Measurements from ENCODE around the gene TAF8.

The TAF8 gene

GRCh38 chr6:42090819-42091717 is 40.7 kb downstream of the TAF8 start:
- DNase-seq (ENCODE audit: extremely low spot score), result no peak
- no peak for TF ChIP-seq HDGF (IDR thresholded peaks at IDR 0.05; ENCODE audit: borderline replicate concordance)
- no peak for TF ChIP-seq SP1 (IDR thresholded peaks at IDR 0.05)
- no peak for TF ChIP-seq ZNF384 (IDR thresholded peaks at IDR 0.05)
- no peak for TF ChIP-seq TARDBP (IDR thresholded peaks at IDR 0.05)
- no peak for TF ChIP-seq FOXM1 (IDR thresholded peaks at IDR 0.05; ENCODE audit: borderline replicate concordance)
- POLR2A ChIA-PET, result no interaction called here
- CTCF ChIA-PET, result no interaction called here

GRCh38 chr6:42091718-42092023 is 41.3 kb downstream of the TAF8 start:
- ChIA-PET POLR2A (no interaction called here), CTCF (interaction anchor here (0.6 kb wide), 1 partner anchor 72 kb away, joined by 11 read pairs; no protein-coding TSS in a partner anchor)
- TF ChIP-seq HDGF (IDR thresholded peaks at IDR 0.05; ENCODE audit: borderline replicate concordance) (no peak), CTBP1 (IDR thresholded peaks at IDR 0.05; ENCODE audit: borderline replicate concordance) (no peak), FOXA1 (IDR thresholded peaks at IDR 0.05) (no peak)
- DNase-seq (ENCODE audit: extremely low spot score), result no peak

GRCh38 chr6:42093582-42094329 is 43.4 kb downstream of the TAF8 start:
- POLR2A ChIA-PET, result no interaction called here
- CTCF ChIA-PET, result interaction anchor here (0.9 to 1.6 kb wide), 2 partner anchors 11 to 60 kb away, joined by 3 to 4 read pairs; no protein-coding TSS in a partner anchor
- TF ChIP-seq ARNT (IDR thresholded peaks at IDR 0.05) (no peak), FOXK2 (IDR thresholded peaks at IDR 0.05) (no peak), CTBP1 (IDR thresholded peaks at IDR 0.05; ENCODE audit: borderline replicate concordance) (no peak), ELF4 (IDR thresholded peaks at IDR 0.05) (no peak), FOXA1 (IDR thresholded peaks at IDR 0.05) (no peak), TARDBP (IDR thresholded peaks at IDR 0.05) (no peak), LEF1 (IDR thresholded peaks at IDR 0.05; ENCODE audit: borderline replicate concordance) (no peak), BHLHE40 (IDR thresholded peaks at IDR 0.05; ENCODE audit: borderline replicate concordance) (no peak), HDGF (IDR thresholded peaks at IDR 0.05; ENCODE audit: borderline replicate concordance) (no peak), L3MBTL2 (conservative IDR thresholded peaks at IDR 0.05) (no peak), ZNF384 (IDR thresholded peaks at IDR 0.05) (no peak), SUZ12 (IDR thresholded peaks at IDR 0.05) (no peak), PKNOX1 (IDR thresholded peaks at IDR 0.05) (no peak), SP1 (IDR thresholded peaks at IDR 0.05) (no peak), NFRKB (IDR thresholded peaks at IDR 0.05) (no peak), FOXM1 (IDR thresholded peaks at IDR 0.05; ENCODE audit: borderline replicate concordance) (no peak)
- DNase-seq (ENCODE audit: extremely low spot score), result no peak

- no peak for DNase-seq (ENCODE audit: extremely low spot score)
- ChIA-PET POLR2A (no interaction called here), CTCF (interaction anchor here (0.9 kb wide), 1 partner anchor 9 kb away, joined by 3 read pairs; no protein-coding TSS in a partner anchor)
- TF ChIP-seq BHLHE40 (IDR thresholded peaks at IDR 0.05; ENCODE audit: borderline replicate concordance) (no peak), L3MBTL2 (conservative IDR thresholded peaks at IDR 0.05) (no peak), FOXK2 (IDR thresholded peaks at IDR 0.05) (no peak), NFRKB (IDR thresholded peaks at IDR 0.05) (no peak)
These were observed 44.8 kb downstream of the TAF8 start for GRCh38 chr6:42095094-42095493.

GRCh38 chr6:42095776-42096541 is 45.6 kb downstream of the TAF8 start:
- ChIA-PET POLR2A (no interaction called here), CTCF (interaction anchor here (0.6 to 1.0 kb wide), 6 partner anchors 8 to 452 kb away, joined by 3 to 6 read pairs (median 3); no protein-coding TSS in a partner anchor)
- TF ChIP-seq L3MBTL2 (conservative IDR thresholded peaks at IDR 0.05) (no peak), ARNT (IDR thresholded peaks at IDR 0.05) (no peak), FOXA1 (IDR thresholded peaks at IDR 0.05) (no peak)
- no peak for DNase-seq (ENCODE audit: extremely low spot score)

GRCh38 chr6:42099340-42100028 is 49.2 kb downstream of the TAF8 start:
- TF ChIP-seq ELF4 (IDR thresholded peaks at IDR 0.05), result no peak
- TF ChIP-seq ZNF384 (IDR thresholded peaks at IDR 0.05), result no peak
- TF ChIP-seq SUZ12 (IDR thresholded peaks at IDR 0.05), result no peak
- no peak for TF ChIP-seq PKNOX1 (IDR thresholded peaks at IDR 0.05)
- no peak for TF ChIP-seq TARDBP (IDR thresholded peaks at IDR 0.05)
- no peak for TF ChIP-seq FOXA1 (IDR thresholded peaks at IDR 0.05)
- no peak for TF ChIP-seq NFRKB (IDR thresholded peaks at IDR 0.05)
- no peak for TF ChIP-seq CTBP1 (IDR thresholded peaks at IDR 0.05; ENCODE audit: borderline replicate concordance)
- TF ChIP-seq ARNT (IDR thresholded peaks at IDR 0.05), result no peak
- no peak for TF ChIP-seq FOXM1 (IDR thresholded peaks at IDR 0.05; ENCODE audit: borderline replicate concordance)
- no peak for TF ChIP-seq LEF1 (IDR thresholded peaks at IDR 0.05; ENCODE audit: borderline replicate concordance)
- TF ChIP-seq HDGF (IDR thresholded peaks at IDR 0.05; ENCODE audit: borderline replicate concordance), result no peak
- TF ChIP-seq L3MBTL2 (conservative IDR thresholded peaks at IDR 0.05), result no peak
- no peak for TF ChIP-seq FOXK2 (IDR thresholded peaks at IDR 0.05)
- no peak for TF ChIP-seq BHLHE40 (IDR thresholded peaks at IDR 0.05; ENCODE audit: borderline replicate concordance)
- TF ChIP-seq SP1 (IDR thresholded peaks at IDR 0.05), result no peak
- no peak for DNase-seq (ENCODE audit: extremely low spot score)
- ChIA-PET POLR2A (no interaction called here), CTCF (no interaction called here)
